Measurements from ENCODE around the gene OXLD1. TPM values are rescaled to one million over a fixed set of nuclear protein-coding genes. Genes with fewer than 3 reads are reported as not detected.
A peak's percentile ranks its signal among the peaks of the same experiment; 100 is the strongest.

Gene OXLD1
- total RNA-seq, 4 donors from 2014 or later, result 17.6 to 54.5 (median 37.4) TPM

- WGBS, 2 donors, result 61 to 70% methylated on average over 4 of the region's 4 CpGs
- Histone ChIP-seq H3K9me3 (no peaks in the 10 kb centered on the region), H3K4me1 (peaks cover 17 to 53% (median 36%) of the 10 kb centered on the region in 3 donors), H3K27me3 (no peaks in the 10 kb centered on the region), H3K27ac (no peak overlapping the region), H3K4me3 (no peak overlapping the region), H3K36me3 (no peaks in the 10 kb centered on the region)
- DNase-seq, result no peak
- TF ChIP-seq POLR2A (IDR thresholded peaks at IDR 0.05), result no peak
- TF ChIP-seq, protein P1, sequence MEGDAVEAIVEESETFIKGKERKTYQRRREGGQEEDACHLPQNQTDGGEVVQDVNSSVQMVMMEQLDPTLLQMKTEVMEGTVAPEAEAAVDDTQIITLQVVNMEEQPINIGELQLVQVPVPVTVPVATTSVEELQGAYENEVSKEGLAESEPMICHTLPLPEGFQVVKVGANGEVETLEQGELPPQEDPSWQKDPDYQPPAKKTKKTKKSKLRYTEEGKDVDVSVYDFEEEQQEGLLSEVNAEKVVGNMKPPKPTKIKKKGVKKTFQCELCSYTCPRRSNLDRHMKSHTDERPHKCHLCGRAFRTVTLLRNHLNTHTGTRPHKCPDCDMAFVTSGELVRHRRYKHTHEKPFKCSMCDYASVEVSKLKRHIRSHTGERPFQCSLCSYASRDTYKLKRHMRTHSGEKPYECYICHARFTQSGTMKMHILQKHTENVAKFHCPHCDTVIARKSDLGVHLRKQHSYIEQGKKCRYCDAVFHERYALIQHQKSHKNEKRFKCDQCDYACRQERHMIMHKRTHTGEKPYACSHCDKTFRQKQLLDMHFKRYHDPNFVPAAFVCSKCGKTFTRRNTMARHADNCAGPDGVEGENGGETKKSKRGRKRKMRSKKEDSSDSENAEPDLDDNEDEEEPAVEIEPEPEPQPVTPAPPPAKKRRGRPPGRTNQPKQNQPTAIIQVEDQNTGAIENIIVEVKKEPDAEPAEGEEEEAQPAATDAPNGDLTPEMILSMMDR (IDR thresholded peaks at IDR 0.05), result no peak
- intact Hi-C loops (cut with DNase I), result no loop called here
Measured at GRCh38 chr17:81638683-81639082, 27.7 kb downstream of the OXLD1 start.

DNA sequence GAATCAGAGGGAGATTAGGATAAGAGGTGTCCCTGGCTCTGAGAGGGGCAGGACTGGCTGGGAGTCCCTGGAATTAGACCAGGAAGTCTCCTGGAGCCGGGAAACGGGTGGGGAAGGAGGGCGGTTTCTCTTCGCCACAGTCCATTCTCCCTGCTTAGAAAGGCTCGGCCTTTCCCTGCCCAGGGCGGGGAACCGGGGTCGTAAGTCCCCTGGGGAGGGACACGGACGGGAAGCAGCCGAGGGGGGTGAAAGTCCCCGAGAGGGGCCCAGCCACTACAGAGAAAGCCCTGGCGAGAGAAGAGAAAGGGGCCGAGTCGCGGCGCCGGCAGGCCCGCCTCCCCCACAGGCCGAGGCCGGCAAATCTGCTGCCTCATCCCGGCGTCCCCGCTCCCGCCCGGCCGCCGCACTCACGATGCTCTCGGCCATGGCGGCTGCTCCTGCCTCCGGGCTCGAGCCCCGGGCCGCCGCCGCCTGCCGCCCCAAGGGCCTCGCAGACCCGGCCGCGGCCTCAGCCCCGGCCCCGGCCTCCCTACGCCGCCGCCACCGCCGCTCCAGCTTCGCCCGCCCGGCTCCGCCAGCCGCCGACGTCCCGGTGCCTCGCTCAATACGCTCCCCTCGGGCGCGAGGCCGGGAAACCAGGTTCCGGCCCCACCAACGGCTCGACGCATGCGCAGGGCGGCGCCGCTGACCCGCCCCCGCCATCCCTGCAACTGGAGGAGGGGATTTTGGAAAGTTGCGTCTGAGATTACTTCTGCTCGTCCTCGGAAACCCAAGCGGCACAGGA, 29.7 kb downstream of the OXLD1 start, which contains the start of the genes NPLOC4 and TSPAN10:
Gene NPLOC4 (minus strand): TSS at position 608 of the 784 bp plus-strand sequence. CDS start 182 bp downstream, at position 426.
Gene TSPAN10 (plus strand): TSS at position 692 of the 784 bp plus-strand sequence. CDS start 5,217 bp downstream, outside the sequence.
- intact Hi-C loops (cut with DNase I), result no loop called here
- Histone ChIP-seq H3K9me3 (no peaks in the 10 kb centered on the region), H3K36me3 (peaks cover 0 to 7% (median 0%) of the 10 kb centered on the region in 3 donors), H3K27ac (peak within 1 kb of the TSS; percentile 92 to 99 (median 96)), H3K27me3 (no peaks in the 10 kb centered on the region), H3K4me3 (peak within 1 kb of the TSS; percentile 80 to 98 (median 90)), H3K4me1 (peaks cover 12 to 49% (median 25%) of the 10 kb centered on the region in 3 donors)
- peak in 3 of 4 donors; percentile 53 to 84 (median 83) for TF ChIP-seq POLR2A (IDR thresholded peaks at IDR 0.05)
- TF ChIP-seq, protein P1 (IDR thresholded peaks at IDR 0.05), result peak in 1 of 6 experiments; percentile 39
- WGBS, 2 donors, result 0% methylated on average over 22 to 24 of the region's 77 CpGs
- DNase-seq, result no peak

DNA sequence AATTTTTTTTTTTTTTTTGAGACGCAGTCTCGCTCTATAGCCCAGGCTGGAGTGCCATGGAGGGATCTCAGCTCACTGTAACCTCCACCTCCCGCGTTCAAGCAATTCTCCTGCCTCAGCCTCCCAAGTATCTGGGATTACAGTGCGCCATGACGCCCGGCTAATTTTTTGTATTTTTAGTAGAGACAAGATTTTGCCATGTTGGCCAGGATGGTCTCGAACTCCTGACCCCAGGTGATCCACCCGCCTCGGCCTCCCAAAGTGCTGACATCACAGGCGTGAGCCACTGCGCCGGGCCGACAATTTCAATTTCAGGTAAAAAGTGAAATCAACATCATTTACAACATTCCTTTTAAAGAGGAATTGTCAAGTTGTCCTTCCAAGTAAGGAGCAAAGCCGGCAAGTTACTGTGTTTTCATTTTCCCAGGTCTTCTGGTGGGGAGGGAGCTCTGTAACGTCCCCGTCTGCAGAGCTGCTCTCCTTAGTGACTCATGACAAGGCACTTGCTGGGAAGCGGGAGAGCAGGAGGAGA, 30.4 kb downstream of the OXLD1 start:
- intact Hi-C loops (cut with DNase I), result no loop called here
- H3K36me3 ChIP-seq, result peaks cover 0 to 13% (median 0%) of the 10 kb centered on the region in 3 donors
- H3K4me1 ChIP-seq, result peaks cover 12 to 50% (median 25%) of the 10 kb centered on the region in 3 donors
- H3K27ac ChIP-seq, result peak overlapping the region; percentile 92 to 99 (median 96)
- WGBS, 2 donors, result 34 to 35% methylated on average over 18 of the region's 18 CpGs
- H3K9me3 ChIP-seq, result no peaks in the 10 kb centered on the region
- H3K27me3 ChIP-seq, result no peaks in the 10 kb centered on the region
- TF ChIP-seq, protein P1 (IDR thresholded peaks at IDR 0.05), result no peak
- TF ChIP-seq POLR2A (IDR thresholded peaks at IDR 0.05), result no peak
- peak overlapping the region; percentile 80 to 98 (median 90) for H3K4me3 ChIP-seq
- DNase-seq, result no peak

GRCh38 chr17:81635431-81635830, 31.0 kb downstream of the OXLD1 start:
- DNase-seq, result no peak
- H3K9me3 ChIP-seq, result no peaks in the 10 kb centered on the region
- 19 to 92% methylated on average over 5 of the region's 5 CpGs for WGBS, 2 donors
- intact Hi-C loops (cut with DNase I), result no loop called here
- H3K27ac ChIP-seq, result peak overlapping the region in 3 of 4 donors; percentile 92 to 99 (median 95)
- no peak for TF ChIP-seq POLR2A (IDR thresholded peaks at IDR 0.05)
- TF ChIP-seq, protein P1 (IDR thresholded peaks at IDR 0.05), result no peak
- peaks cover 12 to 50% (median 25%) of the 10 kb centered on the region in 3 donors for H3K4me1 ChIP-seq
- H3K4me3 ChIP-seq, result peak overlapping the region in 3 of 4 donors; percentile 88 to 98 (median 91)
- no peaks in the 10 kb centered on the region for H3K27me3 ChIP-seq
- H3K36me3 ChIP-seq, result peaks cover 0 to 19% (median 0%) of the 10 kb centered on the region in 3 donors

DNA sequence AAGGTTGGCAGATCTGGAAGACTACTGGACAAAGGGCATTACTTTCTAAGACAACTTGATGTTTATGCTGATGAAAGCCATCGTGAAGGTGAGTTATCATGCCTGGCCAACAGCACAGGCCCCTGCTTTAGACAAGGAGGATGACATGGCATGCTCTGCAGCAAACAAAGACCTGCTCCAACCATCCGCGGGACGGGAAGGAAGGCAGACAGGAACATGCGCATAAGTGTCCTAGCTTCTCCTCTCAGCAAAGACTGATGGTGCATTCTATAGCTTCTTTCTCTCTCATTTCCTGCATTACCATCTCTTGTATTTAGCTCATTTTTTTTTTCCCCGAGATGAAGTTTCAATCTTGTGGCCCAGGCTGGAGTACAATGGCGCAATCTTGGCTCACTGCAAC, 34.9 kb downstream of the OXLD1 start:
- WGBS, 2 donors, result 80 to 81% methylated on average over 6 of the region's 7 CpGs
- peaks cover 12 to 40% (median 20%) of the 10 kb centered on the region in 3 donors for H3K4me1 ChIP-seq

More for the DNA sequence above, 34.9 kb downstream of the OXLD1 start:
- Histone ChIP-seq H3K36me3 (peaks cover 7 to 58% (median 22%) of the 10 kb centered on the region in 3 donors), H3K27ac (no peak overlapping the region), H3K9me3 (no peaks in the 10 kb centered on the region), H3K4me3 (no peak overlapping the region), H3K27me3 (no peaks in the 10 kb centered on the region)
- TF ChIP-seq POLR2A (IDR thresholded peaks at IDR 0.05), result no peak
- TF ChIP-seq, protein P1 (IDR thresholded peaks at IDR 0.05), result no peak
- DNase-seq, result no peak
- intact Hi-C loops (cut with DNase I), result no loop called here

Measured in esophagus squamous epithelium (tissue), 5 donors.